ENCODE measurements around the gene IGF1. TPM values are rescaled to one million over a fixed set of nuclear protein-coding genes. Genes with fewer than 3 reads are reported as not detected.
A peak's percentile ranks its signal among the peaks of the same experiment; 100 is the strongest.

IGF1 gene
- total RNA-seq (2011; cell fraction: chromatin; rRNA removed; ENCODE audit: low replicate concordance), result 13.0 and 14.3 TPM in 2 replicates
- 2.6 and 6.8 TPM in 2 replicates for total RNA-seq (2011; cell fraction: nucleolus; rRNA removed)
- 9.0 and 10.3 TPM in 2 replicates for total RNA-seq (2011; cell fraction: nucleoplasm; rRNA removed)
- total RNA-seq (2014; rRNA removed), result 2.8 and 4.5 TPM in 2 replicates
- 4.0 and 6.5 TPM in 2 replicates for total RNA-seq (2014; rRNA removed; fragmentation: Illumina TruSeq; extraction: Trizol)
- 11.5 and 11.6 TPM in 2 replicates for total RNA-seq (2015; rRNA removed; fragmentation: Illumina TruSeq; extraction: Trizol)
- 5.5 and 5.9 TPM in 2 replicates for total RNA-seq (2021)
- 3.7 and 4.4 TPM in 2 replicates for polyA plus RNA-seq (2011; rRNA removed)
- polyA plus RNA-seq (2011; cell fraction: cytosol; rRNA removed), result 4.6 and 7.0 TPM in 2 replicates
- 0.87 and 3.0 TPM in 2 replicates for polyA plus RNA-seq (2011; cell fraction: nucleus; rRNA removed)
- 7.3 and 18.9 TPM in 2 replicates for polyA plus RNA-seq (2012)
- polyA plus RNA-seq (2014; fragmentation: Illumina TruSeq; extraction: Trizol), result 4.2 and 5.5 TPM in 2 replicates
- 10 to 100 TPM in 1 of 2 experiments, 1 to 10 TPM in 1; 8.3 to 13.9 TPM for polyA plus RNA-seq (2014; fragmentation: Nextera tagmentation; extraction: Ambion mirVana)
- polyA plus RNA-seq (2014; rRNA removed), result 4.1 and 7.1 TPM in 2 replicates
- polyA minus RNA-seq (2011; rRNA and poly(A)+ RNA removed), result 4.9 and 5.4 TPM in 2 replicates
- 0.73 and 1.2 TPM in 2 replicates for polyA minus RNA-seq (2011; cell fraction: cytosol; rRNA and poly(A)+ RNA removed)
- polyA minus RNA-seq (2011; cell fraction: nucleus; rRNA and poly(A)+ RNA removed), result 2.2 and 2.4 TPM in 2 replicates
- percentile 55 among the genes with signal in this experiment for Bru-seq, nascent RNA
- BruChase-seq, experiment 1, labeled RNA remaining after a 2-hour chase, result percentile 43 among the genes with signal in this experiment
- BruChase-seq, experiment 2, labeled RNA remaining after a 6-hour chase, result percentile 47 among the genes with signal in this experiment
- long read RNA-seq, experiment 1, full-length matches to known transcripts, result 14 of 34 reads
- long read RNA-seq, experiment 1, partial matches to known transcripts, result 2 of 34 reads
- long read RNA-seq, experiment 1, other reads (novel, unspliced or antisense), result 18 of 34 reads
- long read RNA-seq, experiment 2, partial matches to known transcripts, result 0 of 1 reads
- long read RNA-seq, experiment 2, other reads (novel, unspliced or antisense), result 1 of 1 reads
- long read RNA-seq, experiment 3, full-length matches to known transcripts, result 2 of 3 reads
- long read RNA-seq, experiment 3, partial matches to known transcripts, result 1 of 3 reads
- long read RNA-seq, experiment 3, other reads (novel, unspliced or antisense), result 0 of 3 reads

- H3K4me2 ChIP-seq (ENCODE audit: insufficient read depth, low read length), result no peak within 1 kb of the TSS
- TF ChIP-seq ZNF384 (IDR thresholded peaks at IDR 0.05; ENCODE audit: low read depth, low read length) (no peak), ZEB2 (IDR thresholded peaks at IDR 0.05) (no peak), ZNF436 (CRISPR knock-in tag; IDR thresholded peaks at IDR 0.05) (no peak), CTBP1 (IDR thresholded peaks at IDR 0.05; ENCODE audit: borderline replicate concordance) (no peak), WHSC1 (IDR thresholded peaks at IDR 0.05; ENCODE audit: low read length) (no peak), RAD21 (CRISPR knock-in tag; conservative IDR thresholded peaks at IDR 0.05 in 1 of 2, IDR thresholded peaks at IDR 0.05 in 1 of 2) (peak; percentile 66 to 82), NRF1 (conservative IDR thresholded peaks at IDR 0.05 in 1 of 2, IDR thresholded peaks at IDR 0.05 in 1 of 2) (peak; percentile 76 to 80), POLR2B (IDR thresholded peaks at IDR 0.05; ENCODE audit: low read depth, partially characterized antibody) (no peak), ZNF134 (CRISPR knock-in tag; conservative IDR thresholded peaks at IDR 0.05) (no peak), HDAC1 (IDR thresholded peaks at IDR 0.05) (peak in 1 of 2 experiments; percentile 75; a peak in 2 of 4 replicates), TBP (optimal IDR thresholded peaks at IDR 0.05; ENCODE audit: low read depth, low read length) (peak; percentile 22), PTBP1 (IDR thresholded peaks at IDR 0.05; ENCODE audit: low read depth, low read length) (no peak), KAT7 (CRISPR knock-in tag; IDR thresholded peaks at IDR 0.05; ENCODE audit: borderline replicate concordance) (no peak), SIRT6 (IDR thresholded peaks at IDR 0.05; ENCODE audit: low read depth, low read length) (no peak)
- TF ChIP-seq, protein P1, sequence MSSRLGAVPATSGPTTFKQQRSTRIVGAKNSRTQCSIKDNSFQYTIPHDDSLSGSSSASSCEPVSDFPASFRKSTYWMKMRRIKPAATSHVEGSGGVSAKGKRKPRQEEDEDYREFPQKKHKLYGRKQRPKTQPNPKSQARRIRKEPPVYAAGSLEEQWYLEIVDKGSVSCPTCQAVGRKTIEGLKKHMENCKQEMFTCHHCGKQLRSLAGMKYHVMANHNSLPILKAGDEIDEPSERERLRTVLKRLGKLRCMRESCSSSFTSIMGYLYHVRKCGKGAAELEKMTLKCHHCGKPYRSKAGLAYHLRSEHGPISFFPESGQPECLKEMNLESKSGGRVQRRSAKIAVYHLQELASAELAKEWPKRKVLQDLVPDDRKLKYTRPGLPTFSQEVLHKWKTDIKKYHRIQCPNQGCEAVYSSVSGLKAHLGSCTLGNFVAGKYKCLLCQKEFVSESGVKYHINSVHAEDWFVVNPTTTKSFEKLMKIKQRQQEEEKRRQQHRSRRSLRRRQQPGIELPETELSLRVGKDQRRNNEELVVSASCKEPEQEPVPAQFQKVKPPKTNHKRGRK (tag; IDR thresholded peaks at IDR 0.05), result no peak
These were observed at the start of gene IGF1 for GRCh38 chr12:102480406-102480805. IGF1 (minus strand) TSS chr12:102480563; CDS start chr12:102480381, 182 bp downstream.

More at GRCh38 chr12:102480406-102480805, at the start of gene IGF1:
- intact Hi-C loops (cut with micrococcal nuclease) (loop anchor here (2.0 to 5.0 kb wide), 2 partner anchors 310 to 358 kb away; partner anchors contain the start of genes NUP37 and PARPBP), in situ Hi-C loops (cut with MboI) (loop anchor here (25.0 kb wide), 1 partner anchor 543 kb away; no protein-coding TSS in a partner anchor)
- H3K27me3 ChIP-seq (ENCODE audit: control insufficient read depth in 2 of 2, insufficient read depth in 2 of 2, low read length in 2 of 2), result no peaks in the 10 kb centered on the region
- H3K9me3 ChIP-seq (replicated peaks; ENCODE audit: control insufficient read depth, insufficient read depth, low read depth, low read length), result no peaks in the 10 kb centered on the region
- no peaks in the 10 kb centered on the region for H3K79me2 ChIP-seq (ENCODE audit: control insufficient read depth, insufficient read depth, low read length)
- no peak within 1 kb of the TSS; a peak in 2 of 4 replicates for H3K9ac ChIP-seq (ENCODE audit: insufficient read depth in 1 of 2, low read depth in 2 of 2, low read length in 2 of 2)
- peak in 2 of 4 experiments; percentile 65 to 73 for DNase-seq (ENCODE audit: extremely low read depth in 1 of 4, low spot score in 3 of 4)
- no peaks in the 10 kb centered on the region for H4K20me1 ChIP-seq (replicated peaks; ENCODE audit: control insufficient read depth, insufficient read depth, low read length)
- peaks cover 2 to 21% of the 10 kb centered on the region in 2 experiments; a peak in 4 of 5 replicates for H3K4me1 ChIP-seq (replicated peaks in 1 of 2; ENCODE audit: control insufficient read depth in 2 of 2, insufficient read depth in 2 of 2, low read length in 2 of 2)
- WGBS (ENCODE audit: insufficient coverage, low coverage, missing lambda C conversion rate), result 0% methylated on average over 2 of the region's 2 CpGs
- peak; percentile 79 for ATAC-seq
- CTCF ChIA-PET (ENCODE audit: low intra/inter-chr PET ratio), result interaction anchor here (0.7 kb wide), 1 partner anchor 540 kb away, joined by 3 read pairs; no protein-coding TSS in a partner anchor
- no peak within 1 kb of the TSS for H2AFZ ChIP-seq (ENCODE audit: low read depth, low read length)
- no peaks in the 10 kb centered on the region for H3K9me1 ChIP-seq (ENCODE audit: control insufficient read depth, insufficient read depth, low read length)
- H3K27ac ChIP-seq (ENCODE audit: extremely low read depth, low read depth, low read length), result peak within 1 kb of the TSS; percentile 34; the same call in 1 of the 3 replicates
- BruUV-seq (replicated peaks), result no TSS peak
- POLR2A ChIA-PET, result no interaction called here
- H3K4me3 ChIP-seq, result peak within 1 kb of the TSS; percentile 23; the same call in 1 of the 2 replicates
- H3K36me3 ChIP-seq (ENCODE audit: control insufficient read depth, insufficient read depth, low read length), result no peaks in the 10 kb centered on the region
- FAIRE-seq, result peak; percentile 77

Measured in K562 (cell line).